Mesendoderm (in vitro differentiated cells): ENCODE data around the gene RASL10B.

Source experiments
- DNase-seq: peaks from one replicate; pipeline ENCODE4 v3.0.0; 2013
- H2AK5ac ChIP-seq: 2 replicates; pipeline ENCODE4 v1.6.1; 2013; ENCODE audit warnings: low read length, inconsistent platforms
- H2BK120ac ChIP-seq: 2 replicates; pipeline ENCODE4 v1.6.1; 2013; ENCODE audit warnings: low read depth, mild to moderate bottlenecking, low read length, moderate library complexity, mixed read lengths
- H2BK15ac ChIP-seq: replicated peaks from 2 replicates; pipeline ENCODE4 v1.6.1; 2013; ENCODE audit warnings: low read depth, mild to moderate bottlenecking, moderate library complexity
- H2BK5ac ChIP-seq: 2 replicates; pipeline ENCODE4 v1.6.1; 2013; ENCODE audit warnings: low read length, inconsistent platforms
- H3K18ac ChIP-seq: 2 replicates; pipeline ENCODE4 v1.6.1; 2013; ENCODE audit warnings: mild to moderate bottlenecking, low read length, mixed read lengths
- H3K23ac ChIP-seq: one replicate; pipeline ENCODE4 v1.6.1; 2013; ENCODE audit warnings: low read length
- H3K27ac ChIP-seq: 2 replicates; pipeline ENCODE4 v1.5.1; 2013; ENCODE audit warnings: low read depth, mild to moderate bottlenecking, inconsistent platforms, low read length, moderate library complexity
- H3K27me3 ChIP-seq: 2 replicates; pipeline ENCODE4 v1.6.1; 2013; ENCODE audit warnings: low read length, control low read depth, mild to moderate bottlenecking, inconsistent platforms; ENCODE audit not compliant: insufficient read depth, poor library complexity
- H3K36me3 ChIP-seq: 2 replicates; pipeline ENCODE4 v1.6.1; 2013; ENCODE audit warnings: low read length, inconsistent platforms; ENCODE audit not compliant: control insufficient read depth, insufficient read depth
- H3K4ac ChIP-seq: one replicate; pipeline ENCODE4 v1.6.1; 2013; ENCODE audit warnings: low read depth, mild to moderate bottlenecking, low read length, moderate library complexity
- H3K4me1 ChIP-seq: 2 replicates; pipeline ENCODE4 v1.6.1; 2013; ENCODE audit warnings: low read depth, low read length, inconsistent platforms; ENCODE audit not compliant: control insufficient read depth
- H3K4me2 ChIP-seq: 2 replicates; pipeline ENCODE4 v1.6.1; 2013; ENCODE audit warnings: low read length
- H3K4me3 ChIP-seq: 2 replicates; pipeline ENCODE4 v1.5.1; 2013; ENCODE audit warnings: mild to moderate bottlenecking, low read length
- H3K56ac ChIP-seq: one replicate; pipeline ENCODE4 v1.6.1; 2013; ENCODE audit warnings: low read length
- H3K79me1 ChIP-seq: 2 replicates; pipeline ENCODE4 v1.6.1; 2013; ENCODE audit warnings: low read length, inconsistent platforms
- H3K79me2 ChIP-seq: 2 replicates; pipeline ENCODE4 v1.6.1; 2013; ENCODE audit warnings: mild to moderate bottlenecking, low read length; ENCODE audit not compliant: control insufficient read depth, insufficient read depth
- H3K9ac ChIP-seq: 2 replicates; pipeline ENCODE4 v1.6.1; 2013; ENCODE audit warnings: low read length, inconsistent platforms
- H4K5ac ChIP-seq: one replicate; pipeline ENCODE4 v1.6.1; 2013; ENCODE audit warnings: low read length
- H4K8ac ChIP-seq: one replicate; pipeline ENCODE4 v1.6.1; 2013; ENCODE audit warnings: low read depth, mild to moderate bottlenecking, control low read depth, low read length, moderate library complexity
- WGBS: extraction: QIAGEN DNeasy Blood & Tissue Kit; methylation state at CpG from one replicate; pipeline ENCODE4 v1.1.7; 2013; ENCODE audit warnings: low lambda C conversion rate, missing lambda C conversion rate; ENCODE audit not compliant: insufficient coverage; ENCODE audit errors: extremely low coverage; 5-methylcytosine and 5-hydroxymethylcytosine counted together

RASL10B gene

GRCh38 chr17:35740216-35740615, 8.8 kb downstream of the RASL10B start:
- no peak for DNase-seq
- no peak overlapping the region for H2BK5ac ChIP-seq
- H2BK120ac ChIP-seq = no peak overlapping the region
- no peak overlapping the region for H3K56ac ChIP-seq
- no peak overlapping the region for H3K4me2 ChIP-seq
- no peak overlapping the region for H3K4me3 ChIP-seq
- H3K18ac ChIP-seq = no peak overlapping the region
- H3K4ac ChIP-seq = no peak overlapping the region
- no peak overlapping the region for H4K5ac ChIP-seq
- H3K4me1 ChIP-seq = no peaks in the 10 kb centered on the region
- no peak overlapping the region for H3K23ac ChIP-seq
- H3K36me3 ChIP-seq = no peaks in the 10 kb centered on the region
- WGBS = no CpG with 5 or more reads among the region's 7 CpGs
- no peak overlapping the region for H3K9ac ChIP-seq
- H2BK15ac ChIP-seq = no peak overlapping the region
- no peak overlapping the region for H3K27ac ChIP-seq
- no peaks in the 10 kb centered on the region for H3K79me2 ChIP-seq
- no peaks in the 10 kb centered on the region for H3K79me1 ChIP-seq
- no peak overlapping the region for H4K8ac ChIP-seq
- H2AK5ac ChIP-seq = no peak overlapping the region
- peaks cover 14% of the 10 kb centered on the region for H3K27me3 ChIP-seq

GRCh38 chr17:35740997-35741931, 9.8 kb downstream of the RASL10B start:
- Histone ChIP-seq H3K56ac (peak overlapping the region; percentile 25), H3K4me2 (no peak overlapping the region), H3K4ac (no peak overlapping the region), H4K8ac (no peak overlapping the region), H3K79me1 (no peaks in the 10 kb centered on the region), H2BK5ac (no peak overlapping the region), H3K18ac (no peak overlapping the region), H3K23ac (no peak overlapping the region), H2AK5ac (no peak overlapping the region), H3K36me3 (no peaks in the 10 kb centered on the region), H3K4me3 (no peak overlapping the region), H3K9ac (no peak overlapping the region), H2BK120ac (no peak overlapping the region), H3K27ac (no peak overlapping the region), H3K27me3 (peaks cover 14% of the 10 kb centered on the region), H4K5ac (no peak overlapping the region), H2BK15ac (no peak overlapping the region), H3K79me2 (no peaks in the 10 kb centered on the region), H3K4me1 (no peaks in the 10 kb centered on the region)
- DNase-seq = peak; percentile 54
- WGBS = no CpG with 5 or more reads among the region's 73 CpGs

- no peak overlapping the region for H3K27ac ChIP-seq
- H3K56ac ChIP-seq = no peak overlapping the region
- no peak overlapping the region for H2AK5ac ChIP-seq
- H3K18ac ChIP-seq = no peak overlapping the region
- no peak overlapping the region for H2BK120ac ChIP-seq
- no peak overlapping the region for H2BK5ac ChIP-seq
- no peak overlapping the region for H4K8ac ChIP-seq
- H3K4me1 ChIP-seq = no peaks in the 10 kb centered on the region
- no peak overlapping the region for H3K9ac ChIP-seq
- no peak overlapping the region for H3K4ac ChIP-seq
- H3K4me3 ChIP-seq = no peak overlapping the region
- H2BK15ac ChIP-seq = no peak overlapping the region
- H3K27me3 ChIP-seq = peaks cover 14% of the 10 kb centered on the region
- H3K23ac ChIP-seq = no peak overlapping the region
- H3K4me2 ChIP-seq = no peak overlapping the region
- no peaks in the 10 kb centered on the region for H3K79me2 ChIP-seq
- H3K36me3 ChIP-seq = no peaks in the 10 kb centered on the region
- H3K79me1 ChIP-seq = no peaks in the 10 kb centered on the region
- H4K5ac ChIP-seq = no peak overlapping the region
- DNase-seq = no peak
- WGBS = no CpG with 5 or more reads among the region's 7 CpGs
These were observed 11.1 kb downstream of the RASL10B start for GRCh38 chr17:35742496-35742895.

GRCh38 chr17:35742896-35743477, 11.5 kb downstream of the RASL10B start:
- H3K4me1 ChIP-seq = no peaks in the 10 kb centered on the region
- no peaks in the 10 kb centered on the region for H3K79me1 ChIP-seq
- no peak overlapping the region for H2BK15ac ChIP-seq
- no peak overlapping the region for H3K4me2 ChIP-seq
- H2AK5ac ChIP-seq = no peak overlapping the region
- no peak overlapping the region for H3K4ac ChIP-seq
- no CpG with 5 or more reads among the region's 7 CpGs for WGBS
- H3K23ac ChIP-seq = no peak overlapping the region
- no peak overlapping the region for H3K56ac ChIP-seq
- no peak overlapping the region for H3K18ac ChIP-seq
- H3K36me3 ChIP-seq = no peaks in the 10 kb centered on the region
- H3K27ac ChIP-seq = no peak overlapping the region
- no peak overlapping the region for H3K9ac ChIP-seq
- H3K4me3 ChIP-seq = no peak overlapping the region
- H4K8ac ChIP-seq = no peak overlapping the region
- no peak overlapping the region for H2BK120ac ChIP-seq
- H3K79me2 ChIP-seq = no peaks in the 10 kb centered on the region
- no peak overlapping the region for H2BK5ac ChIP-seq
- DNase-seq = no peak
- peaks cover 14% of the 10 kb centered on the region for H3K27me3 ChIP-seq
- no peak overlapping the region for H4K5ac ChIP-seq

- Histone ChIP-seq H3K9ac (no peak overlapping the region), H3K27ac (no peak overlapping the region), H3K18ac (no peak overlapping the region), H2AK5ac (no peak overlapping the region), H3K4me3 (no peak overlapping the region), H3K56ac (no peak overlapping the region), H3K4me1 (no peaks in the 10 kb centered on the region), H4K5ac (no peak overlapping the region), H4K8ac (no peak overlapping the region), H2BK120ac (no peak overlapping the region), H3K23ac (no peak overlapping the region), H3K36me3 (no peaks in the 10 kb centered on the region), H3K79me2 (no peaks in the 10 kb centered on the region), H2BK5ac (no peak overlapping the region), H3K27me3 (peaks cover 14% of the 10 kb centered on the region), H3K4me2 (no peak overlapping the region), H2BK15ac (no peak overlapping the region), H3K79me1 (no peaks in the 10 kb centered on the region), H3K4ac (no peak overlapping the region)
- no CpG with 5 or more reads among the region's 7 CpGs for WGBS
- peak; percentile 68 for DNase-seq
These were observed 12.3 kb downstream of the RASL10B start for GRCh38 chr17:35743626-35744328.
